ENCODE measurements around the gene NR2C2AP. TPM values are rescaled to one million over a fixed set of nuclear protein-coding genes. Genes with fewer than 3 reads are reported as not detected.

NR2C2AP gene
- polyA plus RNA-seq (2013, experiment 1 of 2): 5.6 TPM
- 5.8 TPM for polyA plus RNA-seq (2013, experiment 2 of 2)

- H3K27me3 ChIP-seq (ENCODE audit: control insufficient read depth in 3 of 3, insufficient read depth in 3 of 3, low read depth in 1 of 3, low read length in 3 of 3): peaks cover 0 to 2% (median 0%) of the 10 kb centered on the region in 3 experiments
- peak within 1 kb of the TSS; percentile 68 for H3K4me2 ChIP-seq (ENCODE audit: insufficient read depth, low read length, poor library complexity, severe bottlenecking)
- peak within 1 kb of the TSS; percentile 68 to 87 for H3K4me3 ChIP-seq (ENCODE audit: low read length in 2 of 2)
- H3K9ac ChIP-seq (ENCODE audit: low read depth, low read length, poor library complexity): peak within 1 kb of the TSS; percentile 93
- peak within 1 kb of the TSS; percentile 71 for H2BK5ac ChIP-seq (ENCODE audit: low read length)
- peak within 1 kb of the TSS; percentile 69 for H3K18ac ChIP-seq (ENCODE audit: low read length)
- H2AK5ac ChIP-seq (ENCODE audit: low read depth, low read length): peak within 1 kb of the TSS; percentile 72
- no peak within 1 kb of the TSS for H2BK12ac ChIP-seq (ENCODE audit: low read length)
- no peak within 1 kb of the TSS for H3K23ac ChIP-seq (ENCODE audit: low read depth, low read length, poor library complexity)
- peaks cover 6% of the 10 kb centered on the region for H3K79me1 ChIP-seq (ENCODE audit: low read depth, low read length)
- DNase-seq (ENCODE audit: low spot score): peak; percentile 65
- H3K4ac ChIP-seq (ENCODE audit: low read length): peak within 1 kb of the TSS; percentile 56
- H2BK120ac ChIP-seq (ENCODE audit: low read depth, low read length): peak within 1 kb of the TSS; percentile 48
- H2BK15ac ChIP-seq (ENCODE audit: low read length): no peak within 1 kb of the TSS
- H4K8ac ChIP-seq (ENCODE audit: low read depth, low read length): no peak within 1 kb of the TSS
- peaks cover 12 to 13% of the 10 kb centered on the region in 2 donors for H3K4me1 ChIP-seq (ENCODE audit: control insufficient read depth in 2 of 2, insufficient read depth in 1 of 2, low read depth in 1 of 2, low read length in 2 of 2)
- H3K14ac ChIP-seq (ENCODE audit: low read length): peak within 1 kb of the TSS; percentile 75
- no peaks in the 10 kb centered on the region for H3K9me3 ChIP-seq (replicated peaks in 1 of 2; ENCODE audit: control insufficient read depth in 2 of 2, insufficient read depth in 1 of 2, low read depth in 1 of 2, low read length in 2 of 2)
- no peak within 1 kb of the TSS for H3K27ac ChIP-seq (replicated peaks; ENCODE audit: low read length)
- peaks cover 23 to 37% of the 10 kb centered on the region in 2 donors for H3K36me3 ChIP-seq (replicated peaks in 1 of 2; ENCODE audit: control insufficient read depth in 2 of 2, insufficient read depth in 2 of 2, low read length in 2 of 2)
- H2AFZ ChIP-seq (ENCODE audit: low read length): peak within 1 kb of the TSS; percentile 88
- no CpG with 5 or more reads among the region's 60 CpGs for WGBS, 2 donors (ENCODE audit: extremely low coverage in 2 of 2, insufficient read length in 2 of 2, insufficient replicate concordance in 1 of 2)
- no peak within 1 kb of the TSS for H4K91ac ChIP-seq (ENCODE audit: low read depth, low read length, poor library complexity)
Measured at GRCh38 chr19:19203012-19203856, at the start of gene NR2C2AP. Gene NR2C2AP (minus strand): TSS chr19:19203414. CDS start chr19:19203060, 354 bp downstream.

DNA sequence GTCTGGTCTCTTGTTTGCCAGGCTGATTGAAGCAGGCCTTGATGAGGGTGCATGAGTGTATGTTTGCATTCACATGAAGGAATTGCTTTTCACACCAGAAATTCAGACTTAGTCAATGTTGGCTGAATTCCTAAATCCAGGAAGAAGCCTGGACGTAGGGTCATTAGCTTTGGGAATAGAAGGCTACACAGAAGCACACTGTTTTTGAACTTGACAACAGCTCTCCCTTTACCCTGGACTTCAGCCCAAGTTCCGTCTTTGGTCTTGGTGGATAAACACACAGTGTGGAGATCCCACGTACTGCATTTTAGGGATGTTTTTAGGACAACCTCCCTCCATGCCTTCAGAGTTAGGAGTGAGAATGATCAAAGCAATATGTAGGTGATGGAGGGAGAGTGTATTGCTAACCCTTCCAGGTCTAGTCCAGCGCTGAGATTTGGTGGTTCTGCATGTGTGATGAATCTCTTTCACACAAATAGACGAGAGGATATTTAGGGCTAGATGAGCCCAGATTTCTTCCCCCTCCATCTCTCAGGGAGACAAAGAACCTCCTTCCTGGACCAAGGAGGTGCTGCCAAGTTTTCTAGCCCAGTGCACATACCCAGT, 47.1 kb upstream of the NR2C2AP start:
- no peak overlapping the region for H2BK15ac ChIP-seq (ENCODE audit: low read length)
- no peaks in the 10 kb centered on the region for H3K9me3 ChIP-seq (replicated peaks in 1 of 2; ENCODE audit: control insufficient read depth in 2 of 2, insufficient read depth in 1 of 2, low read depth in 1 of 2, low read length in 2 of 2)
- no peak overlapping the region for H2BK12ac ChIP-seq (ENCODE audit: low read length)
- no peak for DNase-seq (ENCODE audit: low spot score)
- H3K27me3 ChIP-seq (ENCODE audit: control insufficient read depth in 3 of 3, insufficient read depth in 3 of 3, low read depth in 1 of 3, low read length in 3 of 3): no peaks in the 10 kb centered on the region
- H3K18ac ChIP-seq (ENCODE audit: low read length): no peak overlapping the region
- H3K4me2 ChIP-seq (ENCODE audit: insufficient read depth, low read length, poor library complexity, severe bottlenecking): no peak overlapping the region
- H3K14ac ChIP-seq (ENCODE audit: low read length): no peak overlapping the region
- H3K4me1 ChIP-seq (ENCODE audit: control insufficient read depth in 2 of 2, insufficient read depth in 1 of 2, low read depth in 1 of 2, low read length in 2 of 2): no peaks in the 10 kb centered on the region
- H3K27ac ChIP-seq (replicated peaks; ENCODE audit: low read length): no peak overlapping the region
- H2AFZ ChIP-seq (ENCODE audit: low read length): no peak overlapping the region
- H3K23ac ChIP-seq (ENCODE audit: low read depth, low read length, poor library complexity): no peak overlapping the region
- peaks cover 0 to 35% of the 10 kb centered on the region in 2 donors for H3K36me3 ChIP-seq (replicated peaks in 1 of 2; ENCODE audit: control insufficient read depth in 2 of 2, insufficient read depth in 2 of 2, low read length in 2 of 2)
- no peak overlapping the region for H4K8ac ChIP-seq (ENCODE audit: low read depth, low read length)
- WGBS, 2 donors (ENCODE audit: extremely low coverage in 2 of 2, insufficient read length in 2 of 2, insufficient replicate concordance in 1 of 2): no CpG with 5 or more reads among the region's 5 CpGs
- H3K4me3 ChIP-seq (ENCODE audit: low read length in 2 of 2): no peak overlapping the region
- H2BK5ac ChIP-seq (ENCODE audit: low read length): no peak overlapping the region
- H2BK120ac ChIP-seq (ENCODE audit: low read depth, low read length): no peak overlapping the region
- H4K91ac ChIP-seq (ENCODE audit: low read depth, low read length, poor library complexity): no peak overlapping the region
- H3K9ac ChIP-seq (ENCODE audit: low read depth, low read length, poor library complexity): no peak overlapping the region
- no peaks in the 10 kb centered on the region for H3K79me1 ChIP-seq (ENCODE audit: low read depth, low read length)
- no peak overlapping the region for H3K4ac ChIP-seq (ENCODE audit: low read length)
- H2AK5ac ChIP-seq (ENCODE audit: low read depth, low read length): no peak overlapping the region

DNA sequence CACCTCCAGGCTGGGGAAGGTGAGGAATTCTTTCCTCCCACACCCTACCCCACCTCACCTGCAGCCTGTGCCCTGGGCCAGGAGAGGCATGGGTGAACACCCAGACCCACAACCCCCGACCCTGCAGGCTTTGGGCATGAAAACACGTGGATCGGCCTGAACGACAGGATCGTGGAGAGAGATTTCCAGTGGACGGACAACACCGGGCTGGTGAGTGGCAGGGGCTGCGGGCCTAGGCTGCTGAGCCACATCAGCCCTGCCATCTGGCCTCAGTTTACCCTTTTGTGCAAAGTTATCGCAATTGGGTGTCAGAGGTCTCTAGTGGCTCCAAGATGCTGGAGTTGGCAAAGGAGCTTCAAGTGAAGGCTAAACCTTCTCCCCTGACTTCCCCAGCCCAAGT, 37.3 kb upstream of the NR2C2AP start:
- H3K27me3 ChIP-seq (ENCODE audit: control insufficient read depth in 3 of 3, insufficient read depth in 3 of 3, low read depth in 1 of 3, low read length in 3 of 3): no peaks in the 10 kb centered on the region
- H3K4me3 ChIP-seq (ENCODE audit: low read length in 2 of 2): no peak overlapping the region
- no peaks in the 10 kb centered on the region for H3K4me1 ChIP-seq (ENCODE audit: control insufficient read depth in 2 of 2, insufficient read depth in 1 of 2, low read depth in 1 of 2, low read length in 2 of 2)
- peak overlapping the region; percentile 63 for H2BK12ac ChIP-seq (ENCODE audit: low read length)
- H3K14ac ChIP-seq (ENCODE audit: low read length): peak overlapping the region; percentile 84
- peaks cover 0 to 29% of the 10 kb centered on the region in 2 donors for H3K36me3 ChIP-seq (replicated peaks in 1 of 2; ENCODE audit: control insufficient read depth in 2 of 2, insufficient read depth in 2 of 2, low read length in 2 of 2)
- no peak overlapping the region for H3K27ac ChIP-seq (replicated peaks; ENCODE audit: low read length)
- H3K4me2 ChIP-seq (ENCODE audit: insufficient read depth, low read length, poor library complexity, severe bottlenecking): no peak overlapping the region
- no peak overlapping the region for H2AFZ ChIP-seq (ENCODE audit: low read length)
- H3K9me3 ChIP-seq (replicated peaks in 1 of 2; ENCODE audit: control insufficient read depth in 2 of 2, insufficient read depth in 1 of 2, low read depth in 1 of 2, low read length in 2 of 2): peaks cover 0 to 9% of the 10 kb centered on the region in 2 donors
- WGBS, 2 donors (ENCODE audit: extremely low coverage in 2 of 2, insufficient read length in 2 of 2, insufficient replicate concordance in 1 of 2): no CpG with 5 or more reads among the region's 9 CpGs
- no peak overlapping the region for H3K4ac ChIP-seq (ENCODE audit: low read length)
- no peak overlapping the region for H3K9ac ChIP-seq (ENCODE audit: low read depth, low read length, poor library complexity)
- H3K23ac ChIP-seq (ENCODE audit: low read depth, low read length, poor library complexity): peak overlapping the region; percentile 22
- H3K18ac ChIP-seq (ENCODE audit: low read length): peak overlapping the region; percentile 44
- no peak for DNase-seq (ENCODE audit: low spot score)
- no peak overlapping the region for H2BK5ac ChIP-seq (ENCODE audit: low read length)
- H3K79me1 ChIP-seq (ENCODE audit: low read depth, low read length): no peaks in the 10 kb centered on the region
- no peak overlapping the region for H4K91ac ChIP-seq (ENCODE audit: low read depth, low read length, poor library complexity)
- H2BK120ac ChIP-seq (ENCODE audit: low read depth, low read length): no peak overlapping the region
- no peak overlapping the region for H2AK5ac ChIP-seq (ENCODE audit: low read depth, low read length)
- no peak overlapping the region for H4K8ac ChIP-seq (ENCODE audit: low read depth, low read length)
- H2BK15ac ChIP-seq (ENCODE audit: low read length): no peak overlapping the region

DNA sequence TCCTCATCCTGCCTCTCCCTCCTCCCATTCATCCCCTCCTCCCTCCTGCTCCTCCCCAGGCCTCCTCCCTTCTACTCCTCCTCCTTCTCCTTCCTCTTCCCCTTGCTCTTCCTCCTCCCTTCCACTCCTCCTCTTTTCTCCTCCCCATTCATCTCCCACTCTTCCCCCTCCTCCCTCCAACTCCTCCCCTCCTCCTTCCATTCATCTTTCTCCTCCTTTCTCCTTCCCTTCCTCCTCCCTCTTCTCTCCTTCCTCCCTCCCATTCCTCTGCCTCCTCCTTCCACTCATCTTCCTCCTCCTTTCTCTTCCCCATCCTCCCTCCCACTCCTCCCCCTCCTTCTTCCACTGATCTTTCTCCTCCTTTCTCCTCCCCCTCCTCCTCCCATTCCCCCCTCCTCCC, 36.5 kb upstream of the NR2C2AP start:
- Histone ChIP-seq H3K14ac (ENCODE audit: low read length) (no peak overlapping the region), H3K4me1 (ENCODE audit: control insufficient read depth in 2 of 2, insufficient read depth in 1 of 2, low read depth in 1 of 2, low read length in 2 of 2) (no peaks in the 10 kb centered on the region), H3K4ac (ENCODE audit: low read length) (no peak overlapping the region), H2BK120ac (ENCODE audit: low read depth, low read length) (no peak overlapping the region), H3K27ac (replicated peaks; ENCODE audit: low read length) (no peak overlapping the region), H2BK15ac (ENCODE audit: low read length) (no peak overlapping the region), H3K79me1 (ENCODE audit: low read depth, low read length) (no peaks in the 10 kb centered on the region), H3K4me2 (ENCODE audit: insufficient read depth, low read length, poor library complexity, severe bottlenecking) (no peak overlapping the region), H3K27me3 (ENCODE audit: control insufficient read depth in 3 of 3, insufficient read depth in 3 of 3, low read depth in 1 of 3, low read length in 3 of 3) (no peaks in the 10 kb centered on the region), H4K8ac (ENCODE audit: low read depth, low read length) (no peak overlapping the region), H2BK5ac (ENCODE audit: low read length) (no peak overlapping the region), H4K91ac (ENCODE audit: low read depth, low read length, poor library complexity) (no peak overlapping the region), H3K9me3 (replicated peaks in 1 of 2; ENCODE audit: control insufficient read depth in 2 of 2, insufficient read depth in 1 of 2, low read depth in 1 of 2, low read length in 2 of 2) (peaks cover 3 to 14% of the 10 kb centered on the region in 2 donors), H2BK12ac (ENCODE audit: low read length) (no peak overlapping the region), H3K18ac (ENCODE audit: low read length) (no peak overlapping the region), H3K9ac (ENCODE audit: low read depth, low read length, poor library complexity) (no peak overlapping the region), H2AK5ac (ENCODE audit: low read depth, low read length) (no peak overlapping the region), H3K4me3 (ENCODE audit: low read length in 2 of 2) (no peak overlapping the region), H3K36me3 (replicated peaks in 1 of 2; ENCODE audit: control insufficient read depth in 2 of 2, insufficient read depth in 2 of 2, low read length in 2 of 2) (peaks cover 0 to 33% of the 10 kb centered on the region in 2 donors), H2AFZ (ENCODE audit: low read length) (no peak overlapping the region), H3K23ac (ENCODE audit: low read depth, low read length, poor library complexity) (no peak overlapping the region)
- DNase-seq (ENCODE audit: low spot score): no peak

All from neuronal stem cell (in vitro differentiated cells).